ENCODE measurements around the gene NALCN. TPM values are rescaled to one million over a fixed set of nuclear protein-coding genes. Genes with fewer than 3 reads are reported as not detected.
A peak's percentile ranks its signal among the peaks of the same experiment; 100 is the strongest.

NALCN gene
- total RNA-seq, 1 experiment from 2014 or later: 1.4 TPM

GRCh38 chr13:101291206-101291605 is 125.1 kb downstream of the NALCN start:
- no peak for DNase-seq (ENCODE audit: low read depth)

- peak; percentile 51 for DNase-seq (ENCODE audit: low read depth)
Measured at GRCh38 chr13:101289764-101290163, 126.5 kb downstream of the NALCN start.

- DNase-seq (ENCODE audit: low read depth): no peak
Measured at GRCh38 chr13:101283782-101284181, 132.5 kb downstream of the NALCN start.

GRCh38 chr13:101272886-101273285 is 143.4 kb downstream of the NALCN start:
- no peak for DNase-seq (ENCODE audit: low read depth)

GRCh38 chr13:101271681-101272245 is 144.5 kb downstream of the NALCN start:
- no peak for DNase-seq (ENCODE audit: low read depth)

- DNase-seq (ENCODE audit: low read depth): peak; percentile 87
Measured at GRCh38 chr13:101267656-101268055, 148.7 kb downstream of the NALCN start.

- DNase-seq (ENCODE audit: low read depth): no peak
Measured at GRCh38 chr13:101265934-101266333, 150.4 kb downstream of the NALCN start.

- no peak for DNase-seq (ENCODE audit: low read depth)
Measured at GRCh38 chr13:101264931-101265330, 151.4 kb downstream of the NALCN start.

GRCh38 chr13:101262306-101262705 is 154.0 kb downstream of the NALCN start:
- DNase-seq (ENCODE audit: low read depth): no peak

- DNase-seq (ENCODE audit: low read depth): no peak
Measured at GRCh38 chr13:101258509-101258908, 157.8 kb downstream of the NALCN start.

- DNase-seq (ENCODE audit: low read depth): peak; percentile 97
Measured at GRCh38 chr13:101258071-101258470, 158.2 kb downstream of the NALCN start.

GRCh38 chr13:101248739-101249514 is 167.4 kb downstream of the NALCN start:
- DNase-seq (ENCODE audit: low read depth): no peak

GRCh38 chr13:101242720-101243119 is 173.6 kb downstream of the NALCN start:
- no peak for DNase-seq (ENCODE audit: low read depth)

- DNase-seq (ENCODE audit: low read depth): no peak
Measured at GRCh38 chr13:101238555-101238954, 177.8 kb downstream of the NALCN start.

- DNase-seq (ENCODE audit: low read depth): peak; percentile 67
Measured at GRCh38 chr13:101231751-101232428, 184.4 kb downstream of the NALCN start.

- DNase-seq (ENCODE audit: low read depth): peak; percentile 62
Measured at GRCh38 chr13:101230271-101230890, 185.9 kb downstream of the NALCN start.

GRCh38 chr13:101219609-101220265 is 196.6 kb downstream of the NALCN start:
- no peak for DNase-seq (ENCODE audit: low read depth)

- DNase-seq (ENCODE audit: low read depth): peak; percentile 48
Measured at GRCh38 chr13:101218484-101218883, 197.8 kb downstream of the NALCN start.

- no peak for DNase-seq (ENCODE audit: low read depth)
Measured at GRCh38 chr13:101217086-101217485, 199.2 kb downstream of the NALCN start.

- peak; percentile 11 for DNase-seq (ENCODE audit: low read depth)
Measured at GRCh38 chr13:101211261-101211660, 205.0 kb downstream of the NALCN start.

GRCh38 chr13:101210774-101211173 is 205.5 kb downstream of the NALCN start:
- DNase-seq (ENCODE audit: low read depth): no peak

All from M059J (cell line).